Measurements from ENCODE around the gene TLDC2. TPM values are rescaled to one million over a fixed set of nuclear protein-coding genes. Genes with fewer than 3 reads are reported as not detected.

TLDC2 gene
- total RNA-seq = under 0.01 TPM in 1 of 2 replicates, not detected in the other
- polyA plus RNA-seq = 0.09 TPM in 2 replicates
- 0.06 TPM in 1 of 2 replicates, not detected in the other for polyA plus RNA-seq (2012)
- not detected in 2 replicates for polyA minus RNA-seq (ENCODE audit: low replicate concordance)

GRCh38 chr20:36875702-36876472 is at the start of gene TLDC2:
TSS of gene TLDC2 (plus strand) at chr20:36876138. CDS start at chr20:36876175, 37 bp downstream.
- no peak within 1 kb of the TSS for H3K4me3 ChIP-seq (replicated peaks in 1 of 4; ENCODE audit: control extremely low read depth in 1 of 4, insufficient read depth in 1 of 4, low read depth in 3 of 4, low read length in 4 of 4)
- no peaks in the 10 kb centered on the region for H3K9me3 ChIP-seq (ENCODE audit: control insufficient read depth, insufficient read depth, low read depth, low read length)
- no peaks in the 10 kb centered on the region for H3K4me1 ChIP-seq (ENCODE audit: control insufficient read depth, extremely low read depth, insufficient read depth, low read length)
- H3K27ac ChIP-seq (ENCODE audit: insufficient read depth, low read length) = no peak within 1 kb of the TSS
- no peaks in the 10 kb centered on the region for H3K27me3 ChIP-seq (ENCODE audit: control insufficient read depth, insufficient read depth, low read length)
- H2AFZ ChIP-seq (ENCODE audit: low read length) = no peak within 1 kb of the TSS
- H3K79me2 ChIP-seq (ENCODE audit: control insufficient read depth, insufficient read depth, low read length) = no peaks in the 10 kb centered on the region
- H4K20me1 ChIP-seq (ENCODE audit: control insufficient read depth, extremely low read depth, insufficient read depth, low read length) = no peaks in the 10 kb centered on the region
- H3K4me2 ChIP-seq (ENCODE audit: extremely low read depth, insufficient read depth, low read length) = no peak within 1 kb of the TSS
- no peak for DNase-seq (ENCODE audit: low read depth in 2 of 2)
- no peak within 1 kb of the TSS for H3K9ac ChIP-seq (ENCODE audit: insufficient read depth, low read length)
- H3K36me3 ChIP-seq (ENCODE audit: control insufficient read depth, insufficient read depth, low read length) = no peaks in the 10 kb centered on the region
- TF ChIP-seq EZH2 (IDR thresholded peaks at IDR 0.05; ENCODE audit: low read length, missing control alignments) = no peak
- TF ChIP-seq CTCF (conservative IDR thresholded peaks at IDR 0.05 in 1 of 2, IDR thresholded peaks at IDR 0.05 in 1 of 2; ENCODE audit: low read depth in 1 of 2, low read length in 2 of 2) = no peak

DNA sequence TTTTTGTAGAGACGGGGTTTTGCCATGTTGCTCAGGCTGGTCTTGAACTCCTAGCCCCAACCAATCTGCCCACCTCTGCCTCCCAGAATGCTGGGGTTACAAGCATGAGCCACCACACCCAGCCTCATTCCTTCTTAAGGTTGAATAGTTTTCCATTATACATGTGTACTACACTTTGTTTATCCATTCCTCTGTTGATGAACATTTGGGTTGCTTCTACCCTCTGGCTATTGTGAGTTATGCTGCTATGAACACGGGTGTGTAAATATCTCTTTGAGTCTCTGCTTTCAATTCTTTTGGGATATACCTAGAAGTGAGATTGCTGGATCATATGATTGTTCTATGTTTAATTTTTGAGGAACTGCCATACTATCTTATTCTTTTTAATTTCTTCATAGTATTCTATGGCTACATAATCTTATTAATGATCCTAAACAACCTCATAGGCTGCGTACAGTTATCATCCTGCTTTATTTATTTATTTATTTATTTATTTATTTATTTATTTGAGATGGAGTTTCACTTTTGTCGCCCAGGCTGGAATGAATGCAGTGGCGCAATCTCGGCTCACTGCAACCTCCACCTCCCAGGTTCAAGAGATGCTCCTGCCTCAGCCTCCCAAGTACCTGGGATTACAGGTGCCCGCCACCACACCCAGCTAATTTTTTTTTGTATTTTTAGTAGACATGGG is 49.2 kb upstream of the TLDC2 start:
- H3K36me3 ChIP-seq (ENCODE audit: control insufficient read depth, insufficient read depth, low read length) = peaks cover 25% of the 10 kb centered on the region
- H2AFZ ChIP-seq (ENCODE audit: low read length) = no peak overlapping the region
- no peaks in the 10 kb centered on the region for H4K20me1 ChIP-seq (ENCODE audit: control insufficient read depth, extremely low read depth, insufficient read depth, low read length)
- peaks cover 16% of the 10 kb centered on the region for H3K4me1 ChIP-seq (ENCODE audit: control insufficient read depth, extremely low read depth, insufficient read depth, low read length)
- no peaks in the 10 kb centered on the region for H3K27me3 ChIP-seq (ENCODE audit: control insufficient read depth, insufficient read depth, low read length)
- H3K9me3 ChIP-seq (ENCODE audit: control insufficient read depth, insufficient read depth, low read depth, low read length) = no peaks in the 10 kb centered on the region
- no peak overlapping the region for H3K27ac ChIP-seq (ENCODE audit: insufficient read depth, low read length)
- no peak overlapping the region for H3K9ac ChIP-seq (ENCODE audit: insufficient read depth, low read length)
- H3K79me2 ChIP-seq (ENCODE audit: control insufficient read depth, insufficient read depth, low read length) = peaks cover 27% of the 10 kb centered on the region
- H3K4me3 ChIP-seq (replicated peaks in 1 of 4; ENCODE audit: control extremely low read depth in 1 of 4, insufficient read depth in 1 of 4, low read depth in 3 of 4, low read length in 4 of 4) = no peak overlapping the region
- TF ChIP-seq CTCF (conservative IDR thresholded peaks at IDR 0.05 in 1 of 2, IDR thresholded peaks at IDR 0.05 in 1 of 2; ENCODE audit: low read depth in 1 of 2, low read length in 2 of 2) (no peak), EZH2 (IDR thresholded peaks at IDR 0.05; ENCODE audit: low read length, missing control alignments) (no peak)
- DNase-seq (ENCODE audit: low read depth in 2 of 2) = no peak
- H3K4me2 ChIP-seq (ENCODE audit: extremely low read depth, insufficient read depth, low read length) = no peak overlapping the region

GRCh38 chr20:36827541-36828279 is 48.2 kb upstream of the TLDC2 start:
- peaks cover 21% of the 10 kb centered on the region for H3K36me3 ChIP-seq (ENCODE audit: control insufficient read depth, insufficient read depth, low read length)
- no peak overlapping the region for H3K27ac ChIP-seq (ENCODE audit: insufficient read depth, low read length)

More at GRCh38 chr20:36827541-36828279, 48.2 kb upstream of the TLDC2 start:
- no peak overlapping the region for H3K4me3 ChIP-seq (replicated peaks in 1 of 4; ENCODE audit: control extremely low read depth in 1 of 4, insufficient read depth in 1 of 4, low read depth in 3 of 4, low read length in 4 of 4)
- no peak overlapping the region for H3K9ac ChIP-seq (ENCODE audit: insufficient read depth, low read length)
- no peak for DNase-seq (ENCODE audit: low read depth in 2 of 2)
- H2AFZ ChIP-seq (ENCODE audit: low read length) = no peak overlapping the region
- H3K9me3 ChIP-seq (ENCODE audit: control insufficient read depth, insufficient read depth, low read depth, low read length) = no peaks in the 10 kb centered on the region
- no peaks in the 10 kb centered on the region for H3K27me3 ChIP-seq (ENCODE audit: control insufficient read depth, insufficient read depth, low read length)
- no peak overlapping the region for H3K4me2 ChIP-seq (ENCODE audit: extremely low read depth, insufficient read depth, low read length)
- H4K20me1 ChIP-seq (ENCODE audit: control insufficient read depth, extremely low read depth, insufficient read depth, low read length) = no peaks in the 10 kb centered on the region
- TF ChIP-seq EZH2 (IDR thresholded peaks at IDR 0.05; ENCODE audit: low read length, missing control alignments) (no peak), CTCF (conservative IDR thresholded peaks at IDR 0.05 in 1 of 2, IDR thresholded peaks at IDR 0.05 in 1 of 2; ENCODE audit: low read depth in 1 of 2, low read length in 2 of 2) (no peak)
- peaks cover 34% of the 10 kb centered on the region for H3K79me2 ChIP-seq (ENCODE audit: control insufficient read depth, insufficient read depth, low read length)
- peaks cover 26% of the 10 kb centered on the region for H3K4me1 ChIP-seq (ENCODE audit: control insufficient read depth, extremely low read depth, insufficient read depth, low read length)
